A549 (cell line): ENCODE results near the gene BRD1.

Experiments used
- BHLHE40 ChIP-seq: IDR thresholded peaks from 2 replicates; pipeline ENCODE4 v1.6.1; 2012; ENCODE audit warnings: low read depth, low read length, inconsistent platforms
- CHD2 ChIP-seq: fragments of 150-350 bp; IDR thresholded peaks from 2 replicates; pipeline ENCODE4 v1.6.1; 2014; ENCODE audit warnings: low read length; ENCODE audit not compliant: partially characterized antibody
- CHD4 ChIP-seq: fragments of 200-600 bp; sonication (generic); IDR thresholded peaks from 2 replicates; pipeline ENCODE4 v1.6.1; 2016; ENCODE audit warnings: antibody characterized with exemption, mild to moderate bottlenecking, borderline replicate concordance
- CTCF ChIP-seq: fragments of >200 bp; sonication (Bioruptor Twin); formaldehyde crosslinking; IDR thresholded peaks from 3 replicates; pipeline ENCODE4 v1.5.1; 2016
- EHF ChIP-seq: fragments of 250-450 bp; sonication (Bioruptor Pico); IDR thresholded peaks from 2 replicates; pipeline ENCODE4 v1.5.0; 2020; ENCODE audit warnings: mild to moderate bottlenecking
- ELK1 ChIP-seq: fragments of 150-350 bp; IDR thresholded peaks from 2 replicates; pipeline ENCODE4 v1.6.1; 2014; ENCODE audit warnings: low read depth, mild to moderate bottlenecking, low read length
- EP300 ChIP-seq, 2 experiments: fragments of >200 bp; sonication (Bioruptor Twin); formaldehyde crosslinking; IDR thresholded peaks; 2 replicates in 1 of 2; 3 replicates in 1 of 2; pipeline ENCODE4 v1.6.1; 2016 to 2017
- MYC ChIP-seq: IDR thresholded peaks from 2 replicates; pipeline ENCODE4 v1.6.1; 2012; ENCODE audit warnings: mild to moderate bottlenecking, inconsistent platforms, low read length, improper control_type of control experiment, borderline replicate concordance
- POLR2A ChIP-seq: IDR thresholded peaks from 2 replicates; pipeline ENCODE4 v1.6.1; 2012; ENCODE audit warnings: mild to moderate bottlenecking, low read length
- USF2 ChIP-seq: fragments of 450-650 bp; IDR thresholded peaks from 2 replicates; pipeline ENCODE4 v1.6.1; 2014; ENCODE audit warnings: antibody characterized with exemption

DNA sequence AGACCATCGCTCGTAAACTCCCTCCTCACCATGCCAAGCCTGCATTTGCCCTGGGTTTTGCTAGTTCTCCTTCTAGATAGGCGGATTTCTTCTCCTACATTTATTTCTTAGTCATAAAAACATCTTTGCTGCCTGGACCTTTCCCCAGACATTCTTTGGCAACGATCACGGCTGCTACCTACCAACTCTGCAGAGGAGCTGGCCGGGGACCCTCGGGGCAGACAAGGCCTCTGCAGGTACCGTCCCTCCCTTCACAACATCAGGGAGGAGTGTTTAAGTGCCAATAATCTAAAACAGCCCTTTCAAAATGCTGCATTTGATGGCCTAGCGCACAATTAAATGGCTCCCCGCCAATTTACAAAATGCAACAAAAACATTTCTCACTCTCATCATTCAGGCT lies 34.4 kb downstream of the BRD1 start:
- TF ChIP-seq EP300 (IDR thresholded peaks at IDR 0.05): no peak
- no peak for TF ChIP-seq CHD2
- no peak for TF ChIP-seq USF2
- TF ChIP-seq POLR2A: no peak
- no peak for TF ChIP-seq BHLHE40
- no peak for TF ChIP-seq CHD4
- TF ChIP-seq EHF (CRISPR knock-in tag): no peak
- TF ChIP-seq CTCF: no peak
- TF ChIP-seq MYC: no peak
- no peak for TF ChIP-seq ELK1
